K562 (cell line): ENCODE data around the gene VMP1. TPM values are rescaled to one million over a fixed set of nuclear protein-coding genes. Genes with fewer than 3 reads are reported as not detected.
A peak's percentile ranks its signal among the peaks of the same experiment; 100 is the strongest.

ENCODE experiments used
- CEBPB ChIP-seq: fragments of 450-650 bp; IDR thresholded peaks from 2 replicates; pipeline ENCODE4 v1.6.1; 2016; ENCODE audit warnings: missing genetic modification characterization, missing compliant biosample characterization
- HNRNPK ChIP-seq: fragments of 200-400 bp; formaldehyde crosslinking; IDR thresholded peaks from one replicate; pipeline ENCODE4 v1.6.1; 2018; ENCODE audit warnings: mild to moderate bottlenecking, low read depth, low read length; ENCODE audit not compliant: poor library complexity, severe bottlenecking
- KDM2B ChIP-seq: fragments of 250-450 bp; sonication (Bioruptor Pico); IDR thresholded peaks from 2 replicates; pipeline ENCODE4 v1.8.0; 2021; ENCODE audit warnings: mild to moderate bottlenecking, moderate library complexity
- MED1 ChIP-seq: sonication (generic); formaldehyde crosslinking; IDR thresholded peaks from 2 replicates; pipeline ENCODE4 v1.8.1; 2023; ENCODE audit warnings: missing genetic modification reagents, borderline replicate concordance
- MEF2A ChIP-seq: IDR thresholded peaks from 2 replicates; pipeline ENCODE4 v1.6.1; 2011; ENCODE audit warnings: low read depth, mild to moderate bottlenecking, low read length, moderate library complexity; ENCODE audit not compliant: control insufficient read depth
- NFRKB ChIP-seq: fragments of 450-650 bp; IDR thresholded peaks from 2 replicates; pipeline ENCODE4 v1.6.1; 2016; ENCODE audit warnings: low read depth
- TGIF2 ChIP-seq: sonication (generic); formaldehyde crosslinking; IDR thresholded peaks from 2 replicates; pipeline ENCODE4 v1.8.1; 2022; ENCODE audit warnings: mild to moderate bottlenecking, missing genetic modification reagents, moderate library complexity
- ZFP36 ChIP-seq: fragments of 150-350 bp; IDR thresholded peaks from 2 replicates; pipeline ENCODE4 v1.6.1; 2018; ENCODE audit warnings: low read length, low read depth; ENCODE audit not compliant: partially characterized antibody
- ZNF197 ChIP-seq: fragments of 200-800 bp; sonication (Bioruptor generic); IDR thresholded peaks from 2 replicates; pipeline ENCODE4 v1.6.1; 2016; ENCODE audit warnings: low read depth, missing genetic modification characterization, missing compliant biosample characterization
- ZNF224 ChIP-seq: sonication (generic); formaldehyde crosslinking; IDR thresholded peaks from 2 replicates; pipeline ENCODE4 v1.8.0; 2022; ENCODE audit warnings: mild to moderate bottlenecking, missing genetic modification reagents
- polyA plus RNA-seq, 8 experiments: library from polyadenylated mRNA; depleted of rRNA in 4 of 8; stranded (reverse) in 5 of 8; unstranded in 3 of 8; fragments of >200 nt; fragmentation: Nextera tagmentation in 2 of 8; fragmentation: Illumina TruSeq in 1 of 8; extraction: Ambion mirVana in 2 of 8; extraction: Trizol in 1 of 8; gene quantifications; 2 replicates each; pipeline versions ENCODE4 v1.2.1 to v1.2.3, GENCODE V29; 2011 to 2014; ENCODE audit warnings: inconsistent platforms in 1 of 8, missing spikeins in 1 of 8
- total RNA-seq, 7 experiments: library from RNA; depleted of rRNA in 6 of 7; stranded (reverse); fragments of >200 nt in 6 of 7; fragmentation: Illumina TruSeq in 2 of 7; extraction: Trizol in 2 of 7; gene quantifications; 2 replicates each; pipeline versions ENCODE4 v1.2.1 to v1.2.3, GENCODE V29; 2011 to 2021; ENCODE audit warnings: low replicate concordance in 1 of 7
- TF ChIP-seq, protein P1 (sequence below): sonication (generic); formaldehyde crosslinking; IDR thresholded peaks from 2 replicates; pipeline ENCODE4 v1.8.1; 2023; ENCODE audit warnings: mild to moderate bottlenecking, missing genetic modification reagents
- TF ChIP-seq, protein P2 (sequence below): fragments of 450-650 bp; formaldehyde crosslinking; IDR thresholded peaks from 2 replicates; pipeline ENCODE4 v1.4.0; 2022; ENCODE audit warnings: mild to moderate bottlenecking, moderate library complexity
- TF ChIP-seq, protein P3 (sequence below): fragments of 250-450 bp; sonication (Bioruptor Pico); IDR thresholded peaks from 2 replicates; pipeline ENCODE4 v1.4.0; 2020
- TF ChIP-seq, protein P4 (sequence below): sonication (generic); formaldehyde crosslinking; IDR thresholded peaks from 2 replicates; pipeline ENCODE4 v1.8.0; 2023; ENCODE audit warnings: mild to moderate bottlenecking, missing genetic modification reagents

VMP1 gene
- total and polyA plus RNA-seq, 9 of the 15 experiments (the other 6 are each of a cell fraction or from before 2014, with no cell fraction given) = 123 to 304 (median 151) TPM

DNA sequence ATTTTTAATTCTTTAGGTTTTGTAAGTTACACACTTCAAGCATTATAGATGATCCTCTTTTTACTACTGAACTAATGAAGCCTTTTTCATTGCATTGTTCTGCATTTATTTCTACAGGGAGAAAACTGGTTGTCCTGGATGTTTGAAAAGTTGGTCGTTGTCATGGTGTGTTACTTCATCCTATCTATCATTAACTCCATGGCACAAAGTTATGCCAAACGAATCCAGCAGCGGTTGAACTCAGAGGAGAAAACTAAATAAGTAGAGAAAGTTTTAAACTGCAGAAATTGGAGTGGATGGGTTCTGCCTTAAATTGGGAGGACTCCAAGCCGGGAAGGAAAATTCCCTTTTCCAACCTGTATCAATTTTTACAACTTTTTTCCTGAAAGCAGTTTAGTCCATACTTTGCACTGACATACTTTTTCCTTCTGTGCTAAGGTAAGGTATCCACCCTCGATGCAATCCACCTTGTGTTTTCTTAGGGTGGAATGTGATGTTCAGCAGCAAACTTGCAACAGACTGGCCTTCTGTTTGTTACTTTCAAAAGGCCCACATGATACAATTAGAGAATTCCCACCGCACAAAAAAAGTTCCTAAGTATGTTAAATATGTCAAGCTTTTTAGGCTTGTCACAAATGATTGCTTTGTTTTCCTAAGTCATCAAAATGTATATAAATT is 132.3 kb downstream of the VMP1 start (continued):
- TF ChIP-seq, protein P1, sequence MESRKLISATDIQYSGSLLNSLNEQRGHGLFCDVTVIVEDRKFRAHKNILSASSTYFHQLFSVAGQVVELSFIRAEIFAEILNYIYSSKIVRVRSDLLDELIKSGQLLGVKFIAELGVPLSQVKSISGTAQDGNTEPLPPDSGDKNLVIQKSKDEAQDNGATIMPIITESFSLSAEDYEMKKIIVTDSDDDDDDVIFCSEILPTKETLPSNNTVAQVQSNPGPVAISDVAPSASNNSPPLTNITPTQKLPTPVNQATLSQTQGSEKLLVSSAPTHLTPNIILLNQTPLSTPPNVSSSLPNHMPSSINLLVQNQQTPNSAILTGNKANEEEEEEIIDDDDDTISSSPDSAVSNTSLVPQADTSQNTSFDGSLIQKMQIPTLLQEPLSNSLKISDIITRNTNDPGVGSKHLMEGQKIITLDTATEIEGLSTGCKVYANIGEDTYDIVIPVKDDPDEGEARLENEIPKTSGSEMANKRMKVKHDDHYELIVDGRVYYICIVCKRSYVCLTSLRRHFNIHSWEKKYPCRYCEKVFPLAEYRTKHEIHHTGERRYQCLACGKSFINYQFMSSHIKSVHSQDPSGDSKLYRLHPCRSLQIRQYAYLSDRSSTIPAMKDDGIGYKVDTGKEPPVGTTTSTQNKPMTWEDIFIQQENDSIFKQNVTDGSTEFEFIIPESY (CRISPR knock-in tag) = peak; percentile 34; the same call in 1 of the 2 replicates
- no peak for TF ChIP-seq ZFP36
- no peak for TF ChIP-seq ZNF224 (CRISPR knock-in tag)
- no peak for TF ChIP-seq MEF2A
- TF ChIP-seq, protein P2, sequence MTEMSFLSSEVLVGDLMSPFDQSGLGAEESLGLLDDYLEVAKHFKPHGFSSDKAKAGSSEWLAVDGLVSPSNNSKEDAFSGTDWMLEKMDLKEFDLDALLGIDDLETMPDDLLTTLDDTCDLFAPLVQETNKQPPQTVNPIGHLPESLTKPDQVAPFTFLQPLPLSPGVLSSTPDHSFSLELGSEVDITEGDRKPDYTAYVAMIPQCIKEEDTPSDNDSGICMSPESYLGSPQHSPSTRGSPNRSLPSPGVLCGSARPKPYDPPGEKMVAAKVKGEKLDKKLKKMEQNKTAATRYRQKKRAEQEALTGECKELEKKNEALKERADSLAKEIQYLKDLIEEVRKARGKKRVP = no peak
- TF ChIP-seq ZNF197 = 0 out of 2 replicates have a peak, but pooled peaks have one; percentile 38
- no peak for TF ChIP-seq KDM2B (CRISPR knock-in tag)
- TF ChIP-seq, protein P3, sequence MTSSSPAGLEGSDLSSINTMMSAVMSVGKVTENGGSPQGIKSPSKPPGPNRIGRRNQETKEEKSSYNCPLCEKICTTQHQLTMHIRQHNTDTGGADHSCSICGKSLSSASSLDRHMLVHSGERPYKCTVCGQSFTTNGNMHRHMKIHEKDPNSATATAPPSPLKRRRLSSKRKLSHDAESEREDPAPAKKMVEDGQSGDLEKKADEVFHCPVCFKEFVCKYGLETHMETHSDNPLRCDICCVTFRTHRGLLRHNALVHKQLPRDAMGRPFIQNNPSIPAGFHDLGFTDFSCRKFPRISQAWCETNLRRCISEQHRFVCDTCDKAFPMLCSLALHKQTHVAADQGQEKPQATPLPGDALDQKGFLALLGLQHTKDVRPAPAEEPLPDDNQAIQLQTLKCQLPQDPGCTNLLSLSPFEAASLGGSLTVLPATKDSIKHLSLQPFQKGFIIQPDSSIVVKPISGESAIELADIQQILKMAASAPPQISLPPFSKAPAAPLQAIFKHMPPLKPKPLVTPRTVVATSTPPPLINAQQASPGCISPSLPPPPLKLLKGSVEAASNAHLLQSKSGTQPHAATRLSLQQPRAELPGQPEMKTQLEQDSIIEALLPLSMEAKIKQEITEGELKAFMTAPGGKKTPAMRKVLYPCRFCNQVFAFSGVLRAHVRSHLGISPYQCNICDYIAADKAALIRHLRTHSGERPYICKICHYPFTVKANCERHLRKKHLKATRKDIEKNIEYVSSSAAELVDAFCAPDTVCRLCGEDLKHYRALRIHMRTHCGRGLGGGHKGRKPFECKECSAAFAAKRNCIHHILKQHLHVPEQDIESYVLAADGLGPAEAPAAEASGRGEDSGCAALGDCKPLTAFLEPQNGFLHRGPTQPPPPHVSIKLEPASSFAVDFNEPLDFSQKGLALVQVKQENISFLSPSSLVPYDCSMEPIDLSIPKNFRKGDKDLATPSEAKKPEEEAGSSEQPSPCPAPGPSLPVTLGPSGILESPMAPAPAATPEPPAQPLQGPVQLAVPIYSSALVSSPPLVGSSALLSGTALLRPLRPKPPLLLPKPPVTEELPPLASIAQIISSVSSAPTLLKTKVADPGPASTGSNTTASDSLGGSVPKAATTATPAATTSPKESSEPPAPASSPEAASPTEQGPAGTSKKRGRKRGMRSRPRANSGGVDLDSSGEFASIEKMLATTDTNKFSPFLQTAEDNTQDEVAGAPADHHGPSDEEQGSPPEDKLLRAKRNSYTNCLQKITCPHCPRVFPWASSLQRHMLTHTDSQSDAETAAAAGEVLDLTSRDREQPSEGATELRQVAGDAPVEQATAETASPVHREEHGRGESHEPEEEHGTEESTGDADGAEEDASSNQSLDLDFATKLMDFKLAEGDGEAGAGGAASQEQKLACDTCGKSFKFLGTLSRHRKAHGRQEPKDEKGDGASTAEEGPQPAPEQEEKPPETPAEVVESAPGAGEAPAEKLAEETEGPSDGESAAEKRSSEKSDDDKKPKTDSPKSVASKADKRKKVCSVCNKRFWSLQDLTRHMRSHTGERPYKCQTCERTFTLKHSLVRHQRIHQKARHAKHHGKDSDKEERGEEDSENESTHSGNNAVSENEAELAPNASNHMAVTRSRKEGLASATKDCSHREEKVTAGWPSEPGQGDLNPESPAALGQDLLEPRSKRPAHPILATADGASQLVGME (CRISPR knock-in tag) = no peak
- no peak for TF ChIP-seq NFRKB
- TF ChIP-seq HNRNPK = no peak
- TF ChIP-seq MED1 (CRISPR knock-in tag) = no peak
- TF ChIP-seq TGIF2 (CRISPR knock-in tag) = no peak
- TF ChIP-seq, protein P4, sequence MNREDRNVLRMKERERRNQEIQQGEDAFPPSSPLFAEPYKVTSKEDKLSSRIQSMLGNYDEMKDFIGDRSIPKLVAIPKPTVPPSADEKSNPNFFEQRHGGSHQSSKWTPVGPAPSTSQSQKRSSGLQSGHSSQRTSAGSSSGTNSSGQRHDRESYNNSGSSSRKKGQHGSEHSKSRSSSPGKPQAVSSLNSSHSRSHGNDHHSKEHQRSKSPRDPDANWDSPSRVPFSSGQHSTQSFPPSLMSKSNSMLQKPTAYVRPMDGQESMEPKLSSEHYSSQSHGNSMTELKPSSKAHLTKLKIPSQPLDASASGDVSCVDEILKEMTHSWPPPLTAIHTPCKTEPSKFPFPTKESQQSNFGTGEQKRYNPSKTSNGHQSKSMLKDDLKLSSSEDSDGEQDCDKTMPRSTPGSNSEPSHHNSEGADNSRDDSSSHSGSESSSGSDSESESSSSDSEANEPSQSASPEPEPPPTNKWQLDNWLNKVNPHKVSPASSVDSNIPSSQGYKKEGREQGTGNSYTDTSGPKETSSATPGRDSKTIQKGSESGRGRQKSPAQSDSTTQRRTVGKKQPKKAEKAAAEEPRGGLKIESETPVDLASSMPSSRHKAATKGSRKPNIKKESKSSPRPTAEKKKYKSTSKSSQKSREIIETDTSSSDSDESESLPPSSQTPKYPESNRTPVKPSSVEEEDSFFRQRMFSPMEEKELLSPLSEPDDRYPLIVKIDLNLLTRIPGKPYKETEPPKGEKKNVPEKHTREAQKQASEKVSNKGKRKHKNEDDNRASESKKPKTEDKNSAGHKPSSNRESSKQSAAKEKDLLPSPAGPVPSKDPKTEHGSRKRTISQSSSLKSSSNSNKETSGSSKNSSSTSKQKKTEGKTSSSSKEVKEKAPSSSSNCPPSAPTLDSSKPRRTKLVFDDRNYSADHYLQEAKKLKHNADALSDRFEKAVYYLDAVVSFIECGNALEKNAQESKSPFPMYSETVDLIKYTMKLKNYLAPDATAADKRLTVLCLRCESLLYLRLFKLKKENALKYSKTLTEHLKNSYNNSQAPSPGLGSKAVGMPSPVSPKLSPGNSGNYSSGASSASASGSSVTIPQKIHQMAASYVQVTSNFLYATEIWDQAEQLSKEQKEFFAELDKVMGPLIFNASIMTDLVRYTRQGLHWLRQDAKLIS (CRISPR knock-in tag) = no peak
- TF ChIP-seq CEBPB (tag) = no peak
